GM18508 (cell line): ENCODE measurements around the gene PACSIN3.
"Not testable (repeated sequence)": the region's sequence is repeated elsewhere in the genome, so short reads cannot be mapped to it uniquely, and the experiment has no call there.

Source experiments
- ATAC-seq: cut with Tn5 transposase; IDR thresholded peaks from one replicate; pipeline ENCODE4 v1.9.1; 2021; ENCODE audit warnings: moderate number of reproducible peaks; ENCODE audit not compliant: insufficient read depth, unreplicated experiment

The PACSIN3 gene

DNA sequence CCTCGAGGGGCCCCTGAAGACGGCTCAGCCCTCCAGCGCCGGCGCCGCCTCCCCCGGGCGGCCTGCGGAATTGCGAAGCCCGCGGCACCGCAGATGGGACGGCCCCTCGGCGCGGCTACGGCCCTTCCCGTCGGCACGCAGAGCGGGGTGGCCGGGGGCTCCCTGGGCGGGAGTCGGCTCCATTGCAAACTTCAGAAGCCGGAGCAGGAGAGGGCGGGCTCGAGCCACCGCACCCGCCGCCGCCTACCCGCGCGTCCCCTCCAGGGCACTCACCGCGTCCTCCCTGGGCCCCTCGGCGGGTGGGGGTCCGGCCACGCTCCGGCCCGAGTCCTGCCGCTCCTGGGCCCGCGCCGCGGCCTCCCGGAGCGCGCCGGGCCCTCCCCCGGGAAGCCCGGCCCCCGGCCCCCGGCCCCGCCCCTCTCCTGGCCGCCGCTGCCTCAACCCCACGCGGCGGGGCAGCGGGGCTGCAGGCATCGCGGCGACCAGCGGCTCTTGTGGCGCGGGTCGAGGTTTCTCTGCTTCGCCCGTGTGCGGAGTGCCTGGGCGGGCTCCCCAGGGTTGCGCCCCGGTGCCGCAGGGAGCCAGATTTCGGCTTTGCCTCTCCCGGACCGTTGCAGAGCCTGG lies at the start of gene PACSIN3:
Gene PACSIN3, minus strand, starts transcription at position 359 of the 624 bp plus-strand sequence. CDS start 3,707 bp downstream, outside the sequence.
- no peak for ATAC-seq

DNA sequence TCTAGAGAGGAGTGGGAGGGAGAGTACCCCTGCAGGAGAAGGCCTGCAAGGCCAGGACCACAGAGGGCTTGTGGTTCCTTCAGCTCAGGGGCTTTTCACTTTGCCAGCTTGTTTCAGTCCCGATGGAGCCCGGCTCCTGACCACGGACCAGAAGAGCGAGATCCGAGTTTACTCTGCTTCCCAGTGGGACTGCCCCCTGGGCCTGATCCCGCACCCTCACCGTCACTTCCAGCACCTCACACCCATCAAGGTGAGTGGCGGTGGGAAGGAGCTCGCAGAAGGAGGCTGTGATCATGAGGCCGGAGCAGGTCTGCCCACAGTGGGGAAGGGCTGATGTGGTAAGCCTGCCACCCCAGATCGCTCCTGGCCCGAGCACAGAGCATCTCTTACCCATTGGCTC lies 48.9 kb upstream of the PACSIN3 start:
- no peak for ATAC-seq

DNA sequence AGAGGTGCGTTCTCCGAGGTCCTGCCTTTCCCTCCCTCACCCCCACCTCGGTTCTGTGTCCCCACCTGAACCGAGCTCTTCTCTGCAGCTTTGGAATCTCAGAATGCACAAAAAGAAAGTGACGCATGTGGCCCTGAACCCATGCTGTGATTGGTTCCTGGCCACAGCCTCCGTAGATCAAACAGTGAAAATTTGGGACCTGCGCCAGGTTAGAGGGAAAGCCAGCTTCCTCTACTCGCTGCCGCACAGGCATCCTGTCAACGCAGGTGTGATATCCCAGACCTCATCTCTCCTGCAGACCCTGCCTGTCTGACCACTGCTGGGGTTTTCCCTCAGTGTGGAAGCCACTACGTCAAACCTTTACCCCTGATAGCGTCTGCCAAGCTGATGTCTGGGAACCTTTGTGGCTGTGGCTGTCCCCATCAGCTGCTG lies 48.5 kb upstream of the PACSIN3 start:
- no peak for ATAC-seq

DNA sequence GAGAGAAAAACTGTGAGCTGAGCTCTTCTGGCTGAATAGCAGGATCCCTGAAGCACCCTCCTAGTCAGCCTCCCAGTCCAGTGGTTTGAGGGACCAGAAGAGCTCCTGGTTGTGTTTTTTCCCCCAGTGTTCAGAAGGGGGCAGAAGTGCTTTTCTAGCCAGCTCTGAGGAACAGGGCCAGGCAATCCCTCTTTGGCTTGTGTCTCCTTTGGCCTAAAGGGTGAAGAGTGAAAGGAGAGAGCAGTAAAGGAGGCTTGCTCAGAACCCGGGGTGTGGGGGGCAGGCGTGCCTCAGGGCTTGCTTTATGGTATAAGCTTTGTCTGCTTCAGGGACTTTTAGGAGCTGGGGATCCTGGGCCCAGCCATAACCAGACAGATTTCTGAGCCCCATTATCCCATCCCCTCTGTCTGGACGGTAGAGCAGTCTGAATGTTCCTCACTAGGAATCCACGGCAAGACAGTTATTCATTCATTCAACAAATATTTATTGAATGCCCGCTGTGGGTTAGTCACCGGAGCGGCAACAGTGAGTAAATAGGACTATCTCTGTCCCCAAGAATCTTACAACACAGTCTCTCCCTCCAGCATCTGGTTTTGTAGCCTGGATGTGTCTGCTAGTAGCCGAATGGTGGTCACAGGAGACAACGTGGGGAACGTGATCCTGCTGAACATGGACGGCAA lies 47.9 kb upstream of the PACSIN3 start:
- no peak for ATAC-seq

DNA sequence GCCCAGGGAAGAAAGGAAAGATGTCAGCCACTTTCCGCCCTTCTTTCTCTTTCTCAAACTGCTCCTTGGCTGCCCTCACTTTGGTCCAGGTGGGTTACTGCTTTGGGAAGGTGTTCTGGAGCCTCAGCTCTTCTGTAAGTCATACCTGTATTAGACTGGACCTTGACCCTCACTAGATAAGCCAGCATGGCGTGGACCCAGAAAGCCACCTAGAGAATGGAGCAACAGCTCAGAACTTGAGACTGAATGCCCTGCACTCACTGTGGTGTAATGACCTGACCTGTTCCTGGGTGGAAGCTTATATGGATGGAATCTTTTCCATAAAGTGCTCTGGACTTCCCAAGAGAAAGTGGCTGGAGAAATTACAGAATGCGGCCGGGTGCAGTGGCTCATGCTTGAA lies 46.8 kb upstream of the PACSIN3 start:
- no peak for ATAC-seq

DNA sequence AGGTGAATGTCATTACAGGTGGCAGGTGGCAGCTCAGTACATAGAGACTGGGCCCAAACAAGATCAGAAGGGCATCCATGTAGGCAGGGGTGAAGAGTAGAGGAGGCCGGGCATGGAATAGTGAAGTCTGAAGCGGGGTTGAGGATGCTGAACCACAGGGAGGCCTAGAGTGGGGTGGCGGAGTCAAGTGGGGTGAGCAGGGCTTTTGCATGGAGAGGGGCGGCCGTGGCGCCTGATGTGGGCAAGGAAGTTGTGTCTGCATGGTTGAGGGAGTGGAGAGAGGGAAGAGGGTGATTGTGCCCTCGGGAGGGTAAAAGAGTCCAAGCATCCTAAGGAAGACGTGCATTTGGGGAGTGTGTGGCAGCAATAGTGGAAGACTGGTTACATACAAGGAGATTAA lies 42.9 kb upstream of the PACSIN3 start:
- ATAC-seq = no peak

DNA sequence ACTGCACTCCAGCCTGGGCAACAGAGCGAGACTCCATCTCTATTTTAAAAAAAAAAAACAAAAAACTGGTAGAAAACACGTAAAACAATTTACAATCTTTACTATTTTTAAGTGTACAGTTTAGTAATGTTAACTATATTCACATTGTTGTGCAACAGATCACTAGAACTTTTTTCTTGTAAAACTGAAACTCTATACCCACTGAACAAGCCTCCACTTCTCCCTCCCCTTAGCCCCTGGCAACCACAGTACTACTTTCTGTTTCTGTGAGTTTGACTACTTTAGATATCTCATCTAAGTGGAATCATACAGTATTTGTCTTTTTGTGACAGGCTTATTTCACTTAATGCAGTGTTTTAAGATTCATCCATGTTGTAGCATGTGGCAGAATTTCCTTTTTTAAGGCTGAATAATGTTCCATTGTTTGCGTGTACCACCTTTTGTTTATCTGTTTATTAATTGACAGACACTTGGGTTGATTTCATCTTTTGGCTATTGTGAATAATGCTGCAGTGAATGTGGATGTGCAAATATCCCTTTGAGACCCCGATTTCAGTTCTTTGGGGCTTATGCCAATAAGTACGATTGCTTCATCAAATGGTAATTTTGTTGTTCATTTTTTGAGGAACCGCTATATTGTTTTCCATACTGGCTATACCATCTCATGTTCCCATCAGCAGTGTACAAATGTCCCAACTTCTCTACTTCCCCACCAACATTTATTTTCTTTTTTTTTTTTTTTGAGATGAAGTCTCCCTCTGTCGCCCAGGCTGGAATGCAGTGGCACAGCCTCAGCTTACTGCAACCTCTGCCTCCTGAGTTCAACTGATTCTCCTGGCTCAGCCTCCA lies 39.5 kb upstream of the PACSIN3 start:
- ATAC-seq = peak; percentile 78

DNA sequence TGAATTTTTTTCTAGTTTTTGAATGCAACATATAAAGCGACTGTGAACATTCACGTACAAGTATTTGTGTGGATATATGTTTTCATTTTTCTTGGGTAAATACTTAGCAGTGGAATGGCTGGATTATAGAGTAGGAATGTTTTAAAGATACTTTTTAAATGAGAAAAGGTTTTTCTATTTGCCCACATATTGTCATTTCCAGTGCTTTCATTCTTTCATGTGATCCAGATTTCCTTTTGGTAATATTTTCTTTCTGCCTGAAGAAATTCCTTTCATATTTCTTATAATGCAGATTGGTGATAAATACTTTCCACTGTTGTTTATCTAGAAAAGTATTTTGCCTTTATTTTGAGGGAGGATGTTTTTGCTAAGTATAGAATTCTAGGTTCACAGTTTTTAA lies 36.5 kb upstream of the PACSIN3 start:
- no peak for ATAC-seq

DNA sequence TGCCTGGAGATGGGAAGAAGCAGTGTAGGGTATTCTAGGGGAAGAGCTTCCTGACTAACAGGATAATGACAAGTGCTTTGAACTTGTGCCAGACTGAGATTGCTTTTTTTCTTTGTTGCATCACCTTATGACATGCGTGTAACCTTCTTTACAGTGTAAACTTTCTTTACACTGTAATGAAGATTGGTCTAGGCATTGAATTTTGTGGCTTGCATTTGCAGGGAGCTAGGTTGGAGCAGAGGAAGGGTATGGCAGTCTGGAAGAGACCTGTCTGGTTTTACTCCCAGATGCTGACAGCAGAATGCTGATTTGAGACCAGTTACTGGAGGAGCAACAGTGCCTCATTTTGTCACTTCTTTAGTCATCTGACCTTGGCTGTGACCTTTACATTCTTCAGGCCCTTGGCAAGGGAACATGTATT lies 34.2 kb upstream of the PACSIN3 start:
- ATAC-seq = no peak

DNA sequence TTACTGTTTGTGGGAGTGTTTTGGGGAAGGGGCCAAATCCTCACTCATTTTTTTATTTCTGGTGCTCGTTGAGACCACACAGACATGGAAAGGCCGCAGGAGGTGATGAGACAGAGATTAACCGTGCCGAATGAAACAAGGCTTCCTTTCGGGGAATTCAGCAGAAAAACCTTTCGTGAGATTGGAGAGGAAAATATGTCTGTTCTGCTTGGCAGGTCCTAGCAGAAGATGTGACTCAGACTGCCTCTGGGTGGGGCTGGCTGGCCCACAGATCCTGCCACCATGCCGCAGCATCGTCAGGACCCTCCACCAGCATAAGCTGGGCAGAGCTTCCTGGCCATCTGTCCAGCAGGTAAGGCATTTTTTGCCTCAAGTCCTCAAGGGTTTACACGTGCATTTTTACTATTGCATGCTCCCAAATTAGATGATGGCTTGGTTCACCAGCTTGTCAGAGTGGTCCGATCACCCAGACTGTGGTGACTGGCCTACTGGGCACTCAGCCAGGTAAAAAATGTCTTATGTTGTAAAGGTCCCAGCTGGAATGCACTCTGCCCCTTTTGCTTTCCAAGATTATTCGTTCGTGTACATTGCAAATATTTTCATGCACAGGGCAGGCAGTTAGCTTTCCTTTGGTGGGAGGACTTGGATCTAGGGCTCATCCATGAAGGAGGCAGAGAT lies 30.0 kb upstream of the PACSIN3 start:
- ATAC-seq = no peak

DNA sequence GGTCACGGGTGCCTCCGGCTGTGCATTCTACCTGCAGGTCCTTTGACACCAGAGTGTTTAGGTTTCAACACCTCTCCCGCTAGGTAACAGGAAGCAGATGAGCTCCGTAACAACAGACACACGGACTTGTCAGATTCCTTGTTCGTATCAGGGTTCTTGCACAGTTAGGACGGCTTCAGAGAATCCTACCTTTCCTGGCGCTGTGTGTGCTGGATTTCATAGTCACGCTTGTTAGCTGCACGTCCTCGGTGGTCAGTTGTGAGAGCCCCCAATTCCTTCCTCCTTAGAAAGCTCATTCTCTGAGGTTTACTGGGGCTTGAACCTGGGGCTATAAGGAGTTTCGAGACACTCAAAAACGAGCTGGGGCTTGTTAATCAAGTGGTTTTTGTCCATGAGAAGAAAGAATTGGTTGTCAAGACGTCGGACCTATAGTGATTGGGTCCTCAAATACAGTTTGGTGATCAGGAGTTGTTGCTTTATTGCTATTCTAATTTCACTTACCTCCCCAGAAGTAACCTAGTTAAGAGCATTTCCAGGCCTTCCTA lies 29.2 kb upstream of the PACSIN3 start:
- ATAC-seq = no peak

DNA sequence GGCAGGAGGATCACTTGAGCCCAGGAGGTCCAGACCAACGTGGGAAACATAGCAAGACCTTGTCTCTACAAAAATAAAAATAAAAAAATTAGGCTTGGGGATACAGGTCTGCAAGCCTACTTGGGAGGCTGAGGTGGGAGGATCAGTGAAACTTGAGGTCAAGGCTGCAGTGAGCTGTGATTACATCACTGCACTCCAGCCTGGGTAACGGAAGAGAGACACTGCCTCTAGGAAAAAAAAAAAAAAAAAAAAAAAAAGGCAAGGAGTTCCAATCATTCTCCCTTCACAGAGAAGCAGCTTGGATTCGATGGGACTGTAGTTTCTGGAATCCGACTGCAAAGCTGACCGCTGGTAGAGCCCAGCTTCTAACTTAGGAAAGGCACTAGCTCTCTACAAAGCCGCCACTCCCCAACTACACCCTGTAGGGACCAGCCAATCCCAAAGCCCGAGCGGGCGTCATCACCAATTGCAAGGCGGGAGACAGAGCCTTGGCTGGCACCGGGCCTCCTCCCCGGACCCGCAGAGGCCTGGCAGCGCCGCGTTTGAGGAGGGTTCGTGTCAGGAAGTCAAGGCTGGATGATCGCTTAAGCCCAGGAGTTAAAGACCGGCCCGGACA lies 27.8 kb upstream of the PACSIN3 start:
- ATAC-seq = peak; percentile 61

DNA sequence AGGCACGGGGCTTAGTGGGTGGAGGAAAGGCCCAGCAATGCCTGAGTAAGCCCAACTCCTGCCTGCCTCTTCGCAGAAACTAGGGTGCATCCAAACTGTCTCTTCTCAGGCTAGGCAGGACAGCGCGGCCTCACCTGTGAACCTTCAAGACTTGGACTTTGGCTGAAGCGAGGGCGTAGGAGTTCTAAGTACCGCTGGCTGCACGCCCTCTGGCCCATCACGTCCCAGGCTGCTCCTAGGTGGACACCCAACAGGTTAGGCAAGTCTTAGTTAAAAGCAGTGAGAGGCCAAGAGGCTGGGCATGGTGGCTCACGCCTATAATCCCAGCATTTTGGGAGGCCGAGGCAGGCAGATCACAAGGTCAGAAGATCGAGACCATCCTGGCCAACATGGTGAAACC lies 26.7 kb upstream of the PACSIN3 start:
- no peak for ATAC-seq

DNA sequence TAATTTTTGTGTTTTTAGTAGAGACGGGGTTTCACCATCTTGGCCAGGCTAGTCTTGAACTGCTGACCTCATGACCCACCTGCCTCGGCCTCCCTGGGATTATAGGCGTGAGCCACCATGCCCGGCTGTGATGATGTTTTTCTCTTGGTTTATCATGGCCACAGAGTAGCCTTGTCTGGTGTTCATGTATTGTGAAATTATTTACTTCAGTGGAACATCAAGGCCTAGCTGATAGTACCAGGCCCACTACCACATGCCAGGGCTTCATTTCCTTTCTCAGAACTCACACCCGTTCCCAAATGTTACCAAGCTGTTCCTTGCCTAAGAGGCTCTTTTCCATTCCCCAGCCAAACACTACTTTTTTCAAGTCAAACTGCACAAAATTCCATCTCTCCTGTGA lies 22.4 kb upstream of the PACSIN3 start:
- no peak for ATAC-seq

DNA sequence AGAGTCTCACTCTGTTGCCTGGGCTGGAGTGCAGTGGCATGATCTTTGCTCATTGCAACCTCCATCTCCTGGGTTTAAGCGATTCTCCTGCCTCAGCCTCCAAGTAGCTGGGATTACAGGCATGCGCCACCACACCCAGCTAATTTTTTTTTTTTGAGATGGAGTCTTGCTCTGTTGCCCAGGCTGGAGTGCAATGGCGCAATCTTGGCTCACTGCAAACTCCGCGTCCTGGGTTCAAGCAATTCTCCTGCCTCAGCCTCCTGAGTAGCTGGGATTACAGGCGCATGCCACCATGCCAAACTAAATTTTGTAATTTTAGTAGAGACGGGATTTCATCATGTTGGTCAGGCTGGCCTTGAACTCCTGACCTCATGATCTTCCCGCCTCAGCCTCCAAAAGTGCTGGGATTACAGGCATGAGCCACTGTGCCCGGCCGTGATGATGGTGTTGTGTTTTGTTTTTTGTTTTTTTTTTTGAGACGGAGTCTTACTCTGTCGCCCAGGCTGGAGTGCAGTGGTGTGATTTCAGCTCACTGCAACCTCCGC lies 21.8 kb upstream of the PACSIN3 start:
- not testable (repeated sequence) for ATAC-seq

DNA sequence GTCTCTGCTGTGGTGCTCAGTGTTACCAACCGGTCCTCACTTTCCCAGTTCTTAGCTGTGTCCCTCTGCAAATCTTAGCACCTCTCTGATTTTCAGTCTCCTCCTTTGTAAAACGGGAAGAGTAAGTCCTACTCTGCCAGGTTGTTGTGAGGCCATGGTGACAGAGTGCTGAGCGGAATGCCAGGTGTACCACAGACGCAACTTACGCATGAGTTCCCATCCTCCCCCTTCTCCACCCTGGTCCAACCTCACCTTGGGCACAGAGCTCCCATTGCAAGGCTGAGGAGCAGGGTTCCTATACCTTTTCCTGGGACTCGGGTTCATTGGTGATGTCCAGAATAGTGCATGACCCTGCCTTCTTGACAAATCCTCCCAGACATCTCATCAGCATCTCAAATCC lies 21.2 kb upstream of the PACSIN3 start:
- no peak for ATAC-seq

DNA sequence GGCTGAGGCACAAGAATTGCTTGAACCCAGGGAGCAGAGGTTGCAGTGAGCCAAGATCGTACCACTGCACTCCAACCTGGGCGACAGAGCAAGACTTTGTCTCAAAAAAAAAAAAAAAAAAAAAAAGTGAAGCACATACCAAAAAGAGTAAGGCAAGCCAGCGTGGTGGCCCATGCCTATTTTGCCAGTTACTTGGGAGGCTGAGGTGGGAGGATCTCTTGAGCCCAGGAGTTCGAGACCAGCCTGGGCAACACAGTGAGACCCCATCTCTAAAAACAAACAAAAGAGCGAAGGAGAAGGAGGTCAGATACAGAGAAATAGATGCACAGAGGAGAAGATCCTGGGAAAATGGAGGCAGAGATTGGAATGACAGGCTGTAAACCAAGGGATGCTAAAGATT lies 20.3 kb upstream of the PACSIN3 start:
- ATAC-seq = not testable (repeated sequence)

DNA sequence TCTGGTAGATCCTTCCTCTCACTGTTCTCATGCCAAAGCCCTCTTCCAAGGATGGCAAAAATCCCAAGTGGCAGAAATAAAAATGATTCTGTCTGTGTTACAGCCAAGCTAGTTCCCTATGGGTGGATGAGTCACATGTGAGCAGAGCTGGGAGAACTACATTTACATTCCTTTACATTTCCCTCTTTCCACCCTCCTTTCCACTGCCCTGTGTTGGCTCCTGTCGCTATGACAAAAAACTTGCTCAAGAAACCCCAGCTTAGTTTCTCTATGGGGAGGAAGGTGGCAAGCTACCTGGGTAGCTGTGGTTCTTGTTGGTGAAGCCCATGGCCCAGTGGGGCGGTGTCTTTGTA lies 18.4 kb upstream of the PACSIN3 start:
- no peak for ATAC-seq

DNA sequence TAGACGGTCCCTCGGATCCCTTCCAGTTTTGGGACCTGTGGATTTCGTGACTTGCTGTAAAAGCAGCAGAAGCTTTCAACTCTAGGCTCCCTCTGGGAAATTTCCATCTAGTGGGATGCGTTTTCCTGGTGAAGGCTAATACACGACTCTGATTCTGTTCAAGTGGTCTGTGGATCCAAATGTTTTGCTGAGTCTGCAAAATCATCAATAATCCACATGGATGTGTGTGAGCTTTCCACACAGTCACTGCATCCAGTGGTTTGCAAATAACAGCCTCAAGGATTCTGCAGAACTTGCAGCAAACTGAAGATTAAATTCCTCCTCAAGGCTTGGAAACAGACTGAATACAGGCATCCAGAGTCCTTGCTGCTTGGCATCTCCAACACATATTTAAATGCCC lies 16.3 kb upstream of the PACSIN3 start:
- ATAC-seq = no peak

DNA sequence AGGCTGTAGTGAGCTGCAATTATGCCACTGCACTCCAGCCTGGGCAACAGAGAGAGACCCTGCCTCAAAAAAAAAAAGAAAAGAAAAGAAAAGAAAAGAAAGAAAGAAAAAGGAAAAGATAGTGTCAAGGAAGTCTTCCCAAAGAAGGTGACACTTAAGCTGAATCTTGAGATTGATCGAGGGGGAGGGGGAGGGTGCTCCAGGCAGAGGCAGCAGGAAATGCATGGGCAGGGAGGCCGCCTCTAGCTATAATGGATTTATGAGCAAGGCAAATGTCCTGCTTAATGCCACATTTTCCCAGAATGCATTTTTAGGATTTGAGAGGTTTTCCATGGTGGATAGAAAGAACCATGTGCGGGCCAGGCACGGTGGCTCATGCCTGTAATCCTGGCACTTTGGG lies 14.8 kb upstream of the PACSIN3 start:
- ATAC-seq = no peak
